Forelimb muscle (tissue), 1 donor: ENCODE measurements around the gene TRIM27. TPM values are rescaled to one million over a fixed set of nuclear protein-coding genes. Genes with fewer than 3 reads are reported as not detected.
"Not testable (repeated sequence)": the region's sequence is repeated elsewhere in the genome, so short reads cannot be mapped to it uniquely, and the experiment has no call there.

Experiments
- DNase-seq: peaks from one replicate; pipeline ENCODE4 v3.0.0-alpha.2; 2013; ENCODE audit warnings: low read depth
- polyA plus RNA-seq: library from polyadenylated mRNA; unstranded; fragments of 120-200 nt; gene quantifications from one replicate; pipeline ENCODE4 v1.2.1, GENCODE V29; 2013; ENCODE audit not compliant: insufficient read length

Gene TRIM27
- polyA plus RNA-seq, 1 donor: 44.6 TPM

- DNase-seq: no peak
Measured at GRCh38 chr6:28864326-28864923, 59.4 kb downstream of the TRIM27 start.

DNA sequence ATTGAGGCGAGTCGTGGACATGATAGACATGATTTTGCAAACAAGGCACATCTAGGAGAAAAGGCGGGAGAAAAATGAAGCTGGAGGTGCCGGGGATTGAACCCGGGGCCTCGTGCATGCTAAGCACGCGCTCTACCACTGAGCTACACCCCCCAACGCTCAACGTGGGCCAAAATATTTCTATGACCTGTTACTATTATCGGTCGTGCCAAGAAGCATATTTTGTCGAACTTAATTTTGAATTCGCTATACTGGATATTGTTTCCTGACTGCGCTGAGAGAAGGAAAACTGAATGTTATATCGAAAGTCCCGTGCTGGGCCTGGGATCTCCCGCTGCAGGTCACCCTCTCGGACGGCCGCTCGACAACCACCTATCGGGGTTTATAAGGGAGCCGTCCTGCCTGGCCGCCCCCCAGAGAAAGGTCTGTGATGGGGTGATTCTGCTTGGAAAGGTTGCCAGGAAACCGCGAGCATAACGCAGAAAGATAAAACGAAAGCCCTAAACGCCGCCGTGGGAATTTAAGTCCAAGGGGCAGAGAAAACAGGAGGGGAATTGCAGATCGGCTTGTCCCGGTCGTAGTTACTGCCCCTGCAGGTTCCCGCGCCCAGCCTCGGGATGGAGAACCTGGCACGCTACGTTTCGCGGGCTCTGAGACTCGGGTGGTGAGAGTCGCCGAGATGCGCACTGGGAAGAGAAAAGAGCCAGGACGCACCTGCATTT lies 60.0 kb downstream of the TRIM27 start:
- DNase-seq: no peak

GRCh38 chr6:28862077-28862476 lies 61.7 kb downstream of the TRIM27 start:
- no peak for DNase-seq

DNA sequence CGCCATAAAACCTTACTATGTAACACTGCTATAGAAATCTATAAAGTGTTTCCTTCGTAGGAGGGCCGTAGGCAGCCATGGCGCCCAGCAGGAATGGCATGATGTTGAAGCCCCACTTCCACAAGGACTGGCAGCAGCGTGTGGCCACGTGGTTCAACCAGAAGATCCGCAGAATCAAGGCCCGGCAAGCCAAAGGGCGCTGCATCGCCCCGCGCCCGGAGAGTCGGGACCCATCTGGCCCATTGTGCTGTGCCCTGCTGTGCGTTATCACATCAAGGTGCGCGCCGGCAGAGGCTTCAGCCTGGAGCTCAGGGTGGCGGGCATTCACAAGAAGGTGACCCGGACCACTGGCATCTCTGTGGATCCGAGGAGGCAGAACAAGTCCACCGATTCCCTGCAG lies 62.4 kb downstream of the TRIM27 start:
- no peak for DNase-seq

- no peak for DNase-seq
Measured at GRCh38 chr6:28860581-28860980, 63.2 kb downstream of the TRIM27 start.

DNA sequence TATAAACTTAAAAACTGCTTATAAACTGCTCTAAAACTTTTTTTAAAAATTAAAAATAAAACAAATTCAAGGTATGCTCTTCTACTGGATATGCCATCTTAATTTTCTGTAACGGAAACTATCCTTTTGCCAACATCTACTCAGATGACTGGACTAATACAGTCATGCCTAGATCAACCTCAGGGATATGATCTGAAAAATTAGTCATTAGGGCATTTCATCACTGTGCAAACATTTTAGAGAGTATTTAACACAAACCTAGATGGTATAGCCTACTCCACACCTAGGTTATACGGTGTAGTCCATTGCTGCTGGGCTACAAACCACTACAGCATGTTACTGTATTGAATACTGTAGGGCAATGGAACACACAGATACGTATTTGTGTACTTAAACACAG lies 64.8 kb downstream of the TRIM27 start:
- DNase-seq: no peak

DNA sequence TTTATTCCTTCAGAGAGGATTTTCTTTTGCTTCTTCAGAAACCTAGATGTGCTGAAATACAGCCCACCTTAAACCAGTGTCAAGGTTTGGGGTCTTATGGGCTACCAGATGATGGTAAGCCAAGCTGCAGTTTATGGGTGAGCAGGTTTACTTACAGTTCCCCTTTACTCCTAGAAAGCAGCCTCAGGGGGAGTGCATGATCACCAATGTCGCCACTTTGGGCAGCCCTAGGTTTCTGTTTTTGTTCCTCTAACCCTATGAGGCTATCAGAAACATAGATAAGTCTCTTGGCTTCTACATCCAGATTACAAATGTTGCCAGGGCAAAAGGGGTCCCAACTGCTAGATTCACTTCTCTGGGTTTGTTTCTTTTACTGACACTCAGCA lies 67.2 kb downstream of the TRIM27 start:
- no peak for DNase-seq

- DNase-seq: not testable (repeated sequence)
Measured at GRCh38 chr6:28854405-28854804, 69.4 kb downstream of the TRIM27 start.

Other genes with a start within 250 kb of the TRIM27 start
- gene ZNF311, start 81.3 kb upstream of the TRIM27 start, polyA plus RNA-seq: 1.6 TPM
- not detected for gene OR2W1, start 121.2 kb upstream of the TRIM27 start, polyA plus RNA-seq
- gene OR2B3, start 163.3 kb upstream of the TRIM27 start, polyA plus RNA-seq: not detected
- not detected for gene OR2J1, start 175.5 kb upstream of the TRIM27 start, polyA plus RNA-seq
- gene OR2J3, start 184.1 kb upstream of the TRIM27 start, polyA plus RNA-seq: not detected
- gene OR2J2, start 246.9 kb upstream of the TRIM27 start, polyA plus RNA-seq: not detected